ENCODE results near the gene DHX16. TPM values are rescaled to one million over a fixed set of nuclear protein-coding genes. Genes with fewer than 3 reads are reported as not detected.
"Not testable (repeated sequence)": the region's sequence is repeated elsewhere in the genome, so short reads cannot be mapped to it uniquely, and the experiment has no call there.

Gene DHX16
- total RNA-seq, 4 donors from 2014 or later, result 25.8 to 36.2 (median 31.4) TPM

- H3K27me3 ChIP-seq, result no peaks in the 10 kb centered on the region
- 70 to 80% methylated on average over 20 to 23 of the region's 27 CpGs for WGBS, 2 donors (ENCODE audit: low coverage in 1 of 2)
- H3K4me1 ChIP-seq, result peaks cover 0 to 30% (median 13%) of the 10 kb centered on the region in 3 donors
- no peak for TF ChIP-seq CTCF (IDR thresholded peaks at IDR 0.05)
- no peak for TF ChIP-seq EP300 (IDR thresholded peaks at IDR 0.05)
- TF ChIP-seq POLR2A (IDR thresholded peaks at IDR 0.05), result no peak
- TF ChIP-seq POLR2AphosphoS5 (IDR thresholded peaks at IDR 0.05), result no peak
- H3K9me3 ChIP-seq, result no peaks in the 10 kb centered on the region
- H3K4me3 ChIP-seq, result no peak overlapping the region
- no peak for ATAC-seq
- H3K27ac ChIP-seq, result no peak overlapping the region
- peaks cover 0 to 55% of the 10 kb centered on the region in 2 donors for H3K36me3 ChIP-seq
Observed at GRCh38 chr6:30670760-30671527, 1.9 kb downstream of the DHX16 start.

GRCh38 chr6:30666300-30666699 lies 6.5 kb downstream of the DHX16 start:
- not testable (repeated sequence) for H3K27me3 ChIP-seq, ATAC-seq, H3K9me3 ChIP-seq, H3K4me3 ChIP-seq, H3K27ac ChIP-seq
- 72% methylated on average over 2 of the region's 2 CpGs; no CpG with 5 or more reads in 1 of the 2 donors for WGBS, 2 donors (ENCODE audit: low coverage in 1 of 2)
- H3K36me3 ChIP-seq, result peaks cover 2 to 98% of the 10 kb centered on the region in 2 donors
- H3K4me1 ChIP-seq, result peaks cover 0 to 11% (median 1%) of the 10 kb centered on the region in 3 donors

GRCh38 chr6:30664994-30665767 lies 7.6 kb downstream of the DHX16 start:
- H3K27ac ChIP-seq, result no peak overlapping the region
- no peak for TF ChIP-seq EP300 (IDR thresholded peaks at IDR 0.05)
- no peak for TF ChIP-seq CTCF (IDR thresholded peaks at IDR 0.05)
- TF ChIP-seq POLR2A (IDR thresholded peaks at IDR 0.05), result no peak
- TF ChIP-seq POLR2AphosphoS5 (IDR thresholded peaks at IDR 0.05), result no peak
- H3K4me3 ChIP-seq, result no peak overlapping the region
- 77 to 89% methylated on average over 6 to 21 of the region's 34 CpGs for WGBS, 2 donors (ENCODE audit: low coverage in 1 of 2)
- H3K27me3 ChIP-seq, result no peaks in the 10 kb centered on the region
- peaks cover 2 to 99% of the 10 kb centered on the region in 2 donors for H3K36me3 ChIP-seq
- H3K4me1 ChIP-seq, result peaks cover 0 to under 1% (median 0%) of the 10 kb centered on the region in 3 donors
- no peak for ATAC-seq
- H3K9me3 ChIP-seq, result no peaks in the 10 kb centered on the region

- not testable (repeated sequence) for H3K27me3 ChIP-seq, H3K27ac ChIP-seq, H3K4me1 ChIP-seq, H3K9me3 ChIP-seq, H3K4me3 ChIP-seq, ATAC-seq
- peaks cover 2 to 100% of the 10 kb centered on the region in 2 donors for H3K36me3 ChIP-seq
- WGBS, 2 donors (ENCODE audit: low coverage in 1 of 2), result 100% methylated on average over 1 of the region's 5 CpGs; no CpG with 5 or more reads in 1 of the 2 donors
Observed at GRCh38 chr6:30657922-30658321, 14.9 kb downstream of the DHX16 start.

DNA sequence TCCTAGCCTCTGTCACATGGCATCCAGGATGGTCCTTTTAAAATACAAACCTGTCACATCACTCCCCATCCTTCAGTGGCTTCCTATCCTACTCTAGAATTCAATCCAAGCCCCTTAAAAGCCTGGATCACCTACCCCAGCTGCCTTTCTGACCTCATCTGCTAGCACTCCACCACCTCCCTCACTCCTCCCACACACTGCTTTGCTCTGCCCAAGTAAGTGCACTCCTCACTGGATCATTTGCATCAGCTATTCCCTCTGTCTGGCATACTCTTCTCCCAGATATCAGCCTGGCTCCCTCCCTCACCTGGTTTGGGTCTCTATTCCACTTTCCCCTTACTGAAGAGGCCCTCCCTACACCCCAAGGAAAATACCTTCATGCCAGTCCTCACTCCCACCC lies 15.4 kb downstream of the DHX16 start:
- H3K36me3 ChIP-seq, result peaks cover 0 to 100% of the 10 kb centered on the region in 2 donors
- no peaks in the 10 kb centered on the region for H3K27me3 ChIP-seq
- no peak for ATAC-seq
- no peak overlapping the region for H3K27ac ChIP-seq
- no peak overlapping the region for H3K4me3 ChIP-seq
- H3K4me1 ChIP-seq, result no peaks in the 10 kb centered on the region
- TF ChIP-seq EP300 (IDR thresholded peaks at IDR 0.05) (no peak), CTCF (IDR thresholded peaks at IDR 0.05) (no peak), POLR2AphosphoS5 (IDR thresholded peaks at IDR 0.05) (no peak), POLR2A (IDR thresholded peaks at IDR 0.05) (no peak)
- H3K9me3 ChIP-seq, result no peaks in the 10 kb centered on the region

Measured in gastroesophageal sphincter (tissue), 4 donors.